ENCODE measurements around the gene RASA1. TPM values are rescaled to one million over a fixed set of nuclear protein-coding genes. Genes with fewer than 3 reads are reported as not detected.
A peak's percentile ranks its signal among the peaks of the same experiment; 100 is the strongest.

The RASA1 gene
- polyA plus RNA-seq, 3 donors from 2014 or later: 1.7 to 8.7 (median 4.0) TPM

- Mint-ChIP-seq H3K9me3 (no peaks in the 10 kb centered on the region), H3K4me3 (no peak overlapping the region), H3K4me1 (peaks cover 6 to 13% of the 10 kb centered on the region in 2 donors), H3K27ac (peak overlapping the region in 2 of 6 donors; percentile 32 to 44), H3K36me3 (peaks cover 17 to 30% (median 22%) of the 10 kb centered on the region in 3 donors), H3K27me3 (ENCODE audit: low read depth in 3 of 3) (no peaks in the 10 kb centered on the region)
- no peak for DNase-seq
Observed at GRCh38 chr5:87347841-87348240, 80.2 kb downstream of the RASA1 start.

GRCh38 chr5:87354496-87354895 is 86.8 kb downstream of the RASA1 start:
- Mint-ChIP-seq H3K9me3 (no peaks in the 10 kb centered on the region), H3K27me3 (ENCODE audit: low read depth in 3 of 3) (no peaks in the 10 kb centered on the region), H3K27ac (peak overlapping the region in 5 of 6 donors; percentile 6 to 72 (median 20)), H3K4me3 (no peak overlapping the region), H3K4me1 (peaks cover 7 to 20% of the 10 kb centered on the region in 2 donors), H3K36me3 (peaks cover 9 to 25% (median 18%) of the 10 kb centered on the region in 3 donors)
- DNase-seq: no peak

GRCh38 chr5:87359106-87359505 is 91.4 kb downstream of the RASA1 start:
- peak overlapping the region in 1 of 6 donors; percentile 27 for H3K27ac Mint-ChIP-seq
- H3K4me3 Mint-ChIP-seq: no peak overlapping the region
- H3K27me3 Mint-ChIP-seq (ENCODE audit: low read depth in 3 of 3): no peaks in the 10 kb centered on the region
- DNase-seq: no peak
- H3K36me3 Mint-ChIP-seq: peaks cover 9 to 14% (median 10%) of the 10 kb centered on the region in 3 donors
- peaks cover 24 to 46% of the 10 kb centered on the region in 2 donors for H3K4me1 Mint-ChIP-seq
- H3K9me3 Mint-ChIP-seq: no peaks in the 10 kb centered on the region

GRCh38 chr5:87360132-87360531 is 92.4 kb downstream of the RASA1 start:
- H3K4me1 Mint-ChIP-seq: peaks cover 22 to 43% of the 10 kb centered on the region in 2 donors
- no peaks in the 10 kb centered on the region for H3K9me3 Mint-ChIP-seq
- peaks cover 11 to 17% (median 11%) of the 10 kb centered on the region in 3 donors for H3K36me3 Mint-ChIP-seq
- H3K4me3 Mint-ChIP-seq: no peak overlapping the region
- no peak for DNase-seq
- H3K27ac Mint-ChIP-seq: no peak overlapping the region
- H3K27me3 Mint-ChIP-seq (ENCODE audit: low read depth in 3 of 3): no peaks in the 10 kb centered on the region

GRCh38 chr5:87361031-87361445 is 93.4 kb downstream of the RASA1 start:
- no peak for DNase-seq
- Mint-ChIP-seq H3K4me1 (peaks cover 22 to 44% of the 10 kb centered on the region in 2 donors), H3K9me3 (no peaks in the 10 kb centered on the region), H3K36me3 (peaks cover 8 to 12% (median 8%) of the 10 kb centered on the region in 3 donors), H3K27me3 (ENCODE audit: low read depth in 3 of 3) (no peaks in the 10 kb centered on the region), H3K4me3 (peak overlapping the region in 1 of 5 donors; percentile 61), H3K27ac (peak overlapping the region in 3 of 6 donors; percentile 41 to 46 (median 45))

GRCh38 chr5:87361536-87362213 is 94.0 kb downstream of the RASA1 start:
- peaks cover 8 to 17% (median 12%) of the 10 kb centered on the region in 3 donors for H3K36me3 Mint-ChIP-seq
- no peak for DNase-seq
- H3K4me1 Mint-ChIP-seq: peaks cover 24 to 48% of the 10 kb centered on the region in 2 donors
- no peaks in the 10 kb centered on the region for H3K27me3 Mint-ChIP-seq (ENCODE audit: low read depth in 3 of 3)
- H3K9me3 Mint-ChIP-seq: no peaks in the 10 kb centered on the region
- H3K27ac Mint-ChIP-seq: peak overlapping the region; percentile 5 to 58 (median 43)
- peak overlapping the region in 4 of 5 donors; percentile 30 to 61 (median 37) for H3K4me3 Mint-ChIP-seq

- no peak overlapping the region for H3K4me3 Mint-ChIP-seq
- peaks cover 6 to 31% of the 10 kb centered on the region in 2 donors for H3K4me1 Mint-ChIP-seq
- H3K27ac Mint-ChIP-seq: peak overlapping the region in 2 of 6 donors; percentile 60 to 74
- peaks cover 13 to 30% (median 20%) of the 10 kb centered on the region in 3 donors for H3K36me3 Mint-ChIP-seq
- H3K9me3 Mint-ChIP-seq: no peaks in the 10 kb centered on the region
- no peak for DNase-seq
- no peaks in the 10 kb centered on the region for H3K27me3 Mint-ChIP-seq (ENCODE audit: low read depth in 3 of 3)
Observed at GRCh38 chr5:87367243-87367642, 99.6 kb downstream of the RASA1 start.

GRCh38 chr5:87368601-87369000 is 100.9 kb downstream of the RASA1 start:
- H3K4me1 Mint-ChIP-seq: peaks cover 2 to 22% of the 10 kb centered on the region in 2 donors
- peak overlapping the region in 3 of 6 donors; percentile 20 to 43 (median 32) for H3K27ac Mint-ChIP-seq
- no peaks in the 10 kb centered on the region for H3K27me3 Mint-ChIP-seq (ENCODE audit: low read depth in 3 of 3)
- peaks cover 13 to 27% (median 20%) of the 10 kb centered on the region in 3 donors for H3K36me3 Mint-ChIP-seq
- DNase-seq: no peak
- H3K4me3 Mint-ChIP-seq: no peak overlapping the region
- no peaks in the 10 kb centered on the region for H3K9me3 Mint-ChIP-seq

GRCh38 chr5:87369431-87369830 is 101.7 kb downstream of the RASA1 start:
- H3K27me3 Mint-ChIP-seq (ENCODE audit: low read depth in 3 of 3): no peaks in the 10 kb centered on the region
- no peaks in the 10 kb centered on the region for H3K9me3 Mint-ChIP-seq
- no peak overlapping the region for H3K4me3 Mint-ChIP-seq
- H3K36me3 Mint-ChIP-seq: peaks cover 13 to 26% (median 20%) of the 10 kb centered on the region in 3 donors
- H3K27ac Mint-ChIP-seq: no peak overlapping the region
- H3K4me1 Mint-ChIP-seq: peaks cover 2 to 22% of the 10 kb centered on the region in 2 donors
- DNase-seq: no peak

- Mint-ChIP-seq H3K4me1 (peaks cover 0 to 13% of the 10 kb centered on the region in 2 donors), H3K27ac (peak overlapping the region in 3 of 6 donors; percentile 1 to 38 (median 8)), H3K36me3 (peaks cover 8 to 26% (median 13%) of the 10 kb centered on the region in 3 donors), H3K4me3 (no peak overlapping the region), H3K9me3 (no peaks in the 10 kb centered on the region), H3K27me3 (ENCODE audit: low read depth in 3 of 3) (no peaks in the 10 kb centered on the region)
- no peak for DNase-seq
Observed at GRCh38 chr5:87372705-87373104, 105.0 kb downstream of the RASA1 start.

- Mint-ChIP-seq H3K27me3 (ENCODE audit: low read depth in 3 of 3) (peaks cover 0 to 2% (median 0%) of the 10 kb centered on the region in 3 donors), H3K9me3 (no peaks in the 10 kb centered on the region), H3K27ac (peak overlapping the region in 1 of 6 donors; percentile 20), H3K36me3 (peaks cover 7 to 23% (median 13%) of the 10 kb centered on the region in 3 donors), H3K4me1 (peaks cover 1 to 16% of the 10 kb centered on the region in 2 donors), H3K4me3 (no peak overlapping the region)
- DNase-seq: no peak
Observed at GRCh38 chr5:87382224-87382623, 114.5 kb downstream of the RASA1 start.

GRCh38 chr5:87383216-87383615 is 115.5 kb downstream of the RASA1 start:
- no peak overlapping the region for H3K4me3 Mint-ChIP-seq

GRCh38 chr5:87385802-87386201 is 118.1 kb downstream of the RASA1 start:
- peak overlapping the region in 1 of 6 donors; percentile 14 for H3K27ac Mint-ChIP-seq
- no peak overlapping the region for H3K4me3 Mint-ChIP-seq
- no peak for DNase-seq
- peaks cover 16 to 32% of the 10 kb centered on the region in 2 donors for H3K4me1 Mint-ChIP-seq
- H3K36me3 Mint-ChIP-seq: peaks cover 10 to 41% (median 26%) of the 10 kb centered on the region in 3 donors
- H3K9me3 Mint-ChIP-seq: no peaks in the 10 kb centered on the region
- peaks cover 0 to 6% (median 2%) of the 10 kb centered on the region in 3 donors for H3K27me3 Mint-ChIP-seq (ENCODE audit: low read depth in 3 of 3)

More at GRCh38 chr5:87383216-87383615, 115.5 kb downstream of the RASA1 start:
- Mint-ChIP-seq H3K9me3 (no peaks in the 10 kb centered on the region), H3K27ac (peak overlapping the region in 2 of 6 donors; percentile 16 to 20), H3K36me3 (peaks cover 9 to 31% (median 20%) of the 10 kb centered on the region in 3 donors), H3K4me1 (peaks cover 1 to 17% of the 10 kb centered on the region in 2 donors), H3K27me3 (ENCODE audit: low read depth in 3 of 3) (peaks cover 0 to 2% (median 0%) of the 10 kb centered on the region in 3 donors)
- no peak for DNase-seq

GRCh38 chr5:87388129-87388528 is 120.4 kb downstream of the RASA1 start:
- Mint-ChIP-seq H3K4me1 (peaks cover 19 to 41% of the 10 kb centered on the region in 2 donors), H3K36me3 (peaks cover 22 to 47% (median 31%) of the 10 kb centered on the region in 3 donors), H3K9me3 (no peaks in the 10 kb centered on the region), H3K27ac (peak overlapping the region in 5 of 6 donors; percentile 3 to 46 (median 26)), H3K27me3 (ENCODE audit: low read depth in 3 of 3) (peaks cover 0 to 7% (median 1%) of the 10 kb centered on the region in 3 donors), H3K4me3 (no peak overlapping the region)
- DNase-seq: no peak
